Stimulated activated naive CD8-positive, alpha-beta T cell treated with anti-CD3 and anti-CD28 coated beads, Interleukin-15, Interleukin-2, amounts not matched to agents 100 ng/mL and 50 ng/mL, for 24 hours (primary cell): ENCODE results near the gene ORM2.

ENCODE experiments used
- H3K27ac Mint-ChIP-seq: one replicate; pipeline ENCODE4 v1.8.0; 2021; ENCODE audit warnings: mild to moderate bottlenecking, mixed read lengths
- H3K27me3 Mint-ChIP-seq: one replicate; pipeline ENCODE4 v1.8.0; 2021; ENCODE audit warnings: mixed read lengths
- H3K36me3 Mint-ChIP-seq: one replicate; pipeline ENCODE4 v1.8.0; 2021; ENCODE audit warnings: low read depth, mixed read lengths
- H3K4me1 Mint-ChIP-seq: one replicate; pipeline ENCODE4 v1.8.0; 2021; ENCODE audit warnings: low read depth, mixed read lengths
- H3K4me3 Mint-ChIP-seq: one replicate; pipeline ENCODE4 v1.8.0; 2021; ENCODE audit warnings: mild to moderate bottlenecking, mixed read lengths
- H3K9me3 Mint-ChIP-seq: one replicate; pipeline ENCODE4 v1.8.0; 2021; ENCODE audit warnings: mixed read lengths

Gene ORM2

GRCh38 chr9:114344188-114344566 lies 14.5 kb downstream of the ORM2 start:
- peak overlapping the region; percentile 71 for H3K27ac Mint-ChIP-seq
- peaks cover 89% of the 10 kb centered on the region for H3K36me3 Mint-ChIP-seq
- H3K9me3 Mint-ChIP-seq = no peaks in the 10 kb centered on the region
- no peaks in the 10 kb centered on the region for H3K27me3 Mint-ChIP-seq
- peaks cover 43% of the 10 kb centered on the region for H3K4me1 Mint-ChIP-seq
- no peak overlapping the region for H3K4me3 Mint-ChIP-seq

- Mint-ChIP-seq H3K4me3 (no peak overlapping the region), H3K9me3 (no peaks in the 10 kb centered on the region), H3K27ac (peak overlapping the region; percentile 71), H3K4me1 (peaks cover 46% of the 10 kb centered on the region), H3K27me3 (no peaks in the 10 kb centered on the region), H3K36me3 (peaks cover 89% of the 10 kb centered on the region)
These were observed 15.0 kb downstream of the ORM2 start for GRCh38 chr9:114344692-114345091.

GRCh38 chr9:114345493-114346065 lies 15.9 kb downstream of the ORM2 start:
- Mint-ChIP-seq H3K27me3 (no peaks in the 10 kb centered on the region), H3K9me3 (no peaks in the 10 kb centered on the region), H3K4me3 (no peak overlapping the region), H3K36me3 (peaks cover 91% of the 10 kb centered on the region), H3K27ac (peak overlapping the region; percentile 92), H3K4me1 (peaks cover 51% of the 10 kb centered on the region)

- H3K4me1 Mint-ChIP-seq = peaks cover 52% of the 10 kb centered on the region
- peak overlapping the region; percentile 60 for H3K4me3 Mint-ChIP-seq
These were observed 16.5 kb downstream of the ORM2 start for GRCh38 chr9:114346146-114346545.

GRCh38 chr9:114347675-114348074 lies 18.0 kb downstream of the ORM2 start:
- H3K4me1 Mint-ChIP-seq = peaks cover 62% of the 10 kb centered on the region
- H3K27me3 Mint-ChIP-seq = no peaks in the 10 kb centered on the region
- H3K27ac Mint-ChIP-seq = peak overlapping the region; percentile 99
- H3K9me3 Mint-ChIP-seq = no peaks in the 10 kb centered on the region
- H3K36me3 Mint-ChIP-seq = peaks cover 88% of the 10 kb centered on the region
- peak overlapping the region; percentile 69 for H3K4me3 Mint-ChIP-seq

More at GRCh38 chr9:114346146-114346545, 16.5 kb downstream of the ORM2 start:
- Mint-ChIP-seq H3K36me3 (peaks cover 91% of the 10 kb centered on the region), H3K27ac (peak overlapping the region; percentile 92), H3K27me3 (no peaks in the 10 kb centered on the region), H3K9me3 (no peaks in the 10 kb centered on the region)

GRCh38 chr9:114348261-114348905 lies 18.7 kb downstream of the ORM2 start:
- Mint-ChIP-seq H3K4me3 (peak overlapping the region; percentile 69), H3K27me3 (no peaks in the 10 kb centered on the region), H3K27ac (peak overlapping the region; percentile 99), H3K36me3 (peaks cover 84% of the 10 kb centered on the region), H3K9me3 (no peaks in the 10 kb centered on the region), H3K4me1 (peaks cover 69% of the 10 kb centered on the region)

- peak overlapping the region; percentile 69 for H3K4me3 Mint-ChIP-seq
- H3K4me1 Mint-ChIP-seq = peaks cover 73% of the 10 kb centered on the region
- H3K27ac Mint-ChIP-seq = peak overlapping the region; percentile 99
- H3K27me3 Mint-ChIP-seq = no peaks in the 10 kb centered on the region
- H3K9me3 Mint-ChIP-seq = no peaks in the 10 kb centered on the region
- H3K36me3 Mint-ChIP-seq = peaks cover 82% of the 10 kb centered on the region
These were observed 19.3 kb downstream of the ORM2 start for GRCh38 chr9:114348906-114349482.

- Mint-ChIP-seq H3K27ac (peak overlapping the region; percentile 99), H3K9me3 (no peaks in the 10 kb centered on the region), H3K36me3 (peaks cover 73% of the 10 kb centered on the region), H3K4me3 (peak overlapping the region; percentile 65), H3K27me3 (no peaks in the 10 kb centered on the region), H3K4me1 (peaks cover 73% of the 10 kb centered on the region)
These were observed 20.2 kb downstream of the ORM2 start for GRCh38 chr9:114349713-114350480.

- Mint-ChIP-seq H3K4me1 (peaks cover 73% of the 10 kb centered on the region), H3K27me3 (no peaks in the 10 kb centered on the region), H3K36me3 (peaks cover 65% of the 10 kb centered on the region), H3K4me3 (no peak overlapping the region), H3K9me3 (no peaks in the 10 kb centered on the region), H3K27ac (peak overlapping the region; percentile 99)
These were observed 21.1 kb downstream of the ORM2 start for GRCh38 chr9:114350636-114351401.

- no peaks in the 10 kb centered on the region for H3K27me3 Mint-ChIP-seq
- peaks cover 63% of the 10 kb centered on the region for H3K36me3 Mint-ChIP-seq
- peak overlapping the region; percentile 57 for H3K27ac Mint-ChIP-seq
- peaks cover 63% of the 10 kb centered on the region for H3K4me1 Mint-ChIP-seq
- H3K9me3 Mint-ChIP-seq = no peaks in the 10 kb centered on the region
- no peak overlapping the region for H3K4me3 Mint-ChIP-seq
These were observed 22.3 kb downstream of the ORM2 start for GRCh38 chr9:114351932-114352331.

GRCh38 chr9:114355821-114356220 lies 26.2 kb downstream of the ORM2 start:
- no peaks in the 10 kb centered on the region for H3K9me3 Mint-ChIP-seq
- H3K4me3 Mint-ChIP-seq = no peak overlapping the region
- H3K36me3 Mint-ChIP-seq = peaks cover 62% of the 10 kb centered on the region
- peak overlapping the region; percentile 72 for H3K27ac Mint-ChIP-seq
- no peaks in the 10 kb centered on the region for H3K27me3 Mint-ChIP-seq
- H3K4me1 Mint-ChIP-seq = peaks cover 46% of the 10 kb centered on the region

GRCh38 chr9:114356792-114357191 lies 27.1 kb downstream of the ORM2 start:
- Mint-ChIP-seq H3K4me3 (no peak overlapping the region), H3K4me1 (peaks cover 47% of the 10 kb centered on the region), H3K36me3 (peaks cover 65% of the 10 kb centered on the region), H3K27ac (peak overlapping the region; percentile 77), H3K9me3 (no peaks in the 10 kb centered on the region), H3K27me3 (no peaks in the 10 kb centered on the region)

GRCh38 chr9:114357360-114357759 lies 27.7 kb downstream of the ORM2 start:
- Mint-ChIP-seq H3K4me3 (no peak overlapping the region), H3K27me3 (no peaks in the 10 kb centered on the region), H3K36me3 (peaks cover 65% of the 10 kb centered on the region), H3K4me1 (peaks cover 47% of the 10 kb centered on the region), H3K9me3 (no peaks in the 10 kb centered on the region), H3K27ac (peak overlapping the region; percentile 77)

- Mint-ChIP-seq H3K27ac (peak overlapping the region; percentile 77), H3K4me1 (peaks cover 48% of the 10 kb centered on the region), H3K36me3 (peaks cover 68% of the 10 kb centered on the region), H3K27me3 (no peaks in the 10 kb centered on the region), H3K9me3 (no peaks in the 10 kb centered on the region), H3K4me3 (no peak overlapping the region)
These were observed 28.3 kb downstream of the ORM2 start for GRCh38 chr9:114357911-114358328.
